Neural cell (in vitro differentiated cells): ENCODE data around the gene POLR1D. TPM values are rescaled to one million over a fixed set of nuclear protein-coding genes. Genes with fewer than 3 reads are reported as not detected.
A peak's percentile ranks its signal among the peaks of the same experiment; 100 is the strongest.

Experiments used
- H2AFZ ChIP-seq: fragments of 200-600, 300-800 bp; sonication (generic), shearing (Covaris generic); 2 replicates; pipeline ENCODE4 v1.6.0; 2014; ENCODE audit warnings: low read depth, mild to moderate bottlenecking, antibody characterized with exemption, low read length, moderate library complexity
- H3F3A ChIP-seq: fragments of 200-600 bp; shearing (Covaris generic); 2 replicates; pipeline ENCODE4 v1.6.1; 2016; ENCODE audit warnings: mild to moderate bottlenecking, moderate library complexity, mixed read lengths, antibody characterized with exemption, low read length; ENCODE audit not compliant: insufficient read depth, poor library complexity, severe bottlenecking
- H3K27ac ChIP-seq: fragments of 200-600, 300-800 bp; sonication (generic), shearing (Covaris generic); 2 replicates; pipeline ENCODE4 v1.5.1; 2014; ENCODE audit warnings: mild to moderate bottlenecking, low read length, moderate library complexity
- H3K27me3 ChIP-seq: fragments of 300-800, 200-600 bp; sonication (generic), shearing (Covaris generic); 2 replicates; pipeline ENCODE4 v1.6.0; 2014; ENCODE audit warnings: mild to moderate bottlenecking, low read depth, low read length, moderate library complexity; ENCODE audit not compliant: insufficient read depth
- H3K36me3 ChIP-seq: fragments of 300-800, 200-600 bp; sonication (generic), shearing (Covaris generic); 2 replicates; pipeline ENCODE4 v1.5.1; 2014; ENCODE audit warnings: mild to moderate bottlenecking, antibody characterized with exemption, low read length, moderate library complexity; ENCODE audit not compliant: insufficient read depth
- H3K4me2 ChIP-seq: fragments of 300-800, 200-600 bp; sonication (generic), shearing (Covaris generic); 2 replicates; pipeline ENCODE4 v1.6.0; 2014; ENCODE audit warnings: mild to moderate bottlenecking, low read length
- H3K4me3 ChIP-seq: fragments of 300-800, 200-600 bp; sonication (generic), shearing (Covaris generic); 2 replicates; pipeline ENCODE4 v1.5.1; 2014; ENCODE audit warnings: mild to moderate bottlenecking, low read length, moderate library complexity
- H3K79me2 ChIP-seq: fragments of 200-600 bp; shearing (Covaris generic); replicated peaks from 2 replicates; pipeline ENCODE4 v1.6.0; 2014; ENCODE audit warnings: mild to moderate bottlenecking, low read length, moderate library complexity; ENCODE audit not compliant: insufficient read depth
- H3K9ac ChIP-seq: fragments of 300-800, 200-600 bp; sonication (generic), shearing (Covaris generic); 2 replicates; pipeline ENCODE4 v1.6.1; 2016; ENCODE audit warnings: mild to moderate bottlenecking, low read length, mixed read lengths
- H3K9me2 ChIP-seq: fragments of 200-600 bp; shearing (Covaris generic); 2 replicates; pipeline ENCODE4 v1.6.1; 2016; ENCODE audit warnings: mild to moderate bottlenecking, low read length, mixed read lengths; ENCODE audit not compliant: insufficient read depth
- H3K9me3 ChIP-seq: fragments of 200-600, 300-800 bp; sonication (generic), shearing (Covaris generic); 2 replicates; pipeline ENCODE4 v1.6.1; 2016; ENCODE audit warnings: mild to moderate bottlenecking, mixed run types, low read length, moderate library complexity, mixed read lengths
- H4K20me1 ChIP-seq: fragments of 200-600 bp; shearing (Covaris generic); 2 replicates; pipeline ENCODE4 v1.6.1; 2016; ENCODE audit warnings: mild to moderate bottlenecking, mixed run types; ENCODE audit not compliant: insufficient read depth
- EP300 ChIP-seq: fragments of 450-650 bp; conservative IDR thresholded peaks from 2 replicates; pipeline ENCODE4 v1.6.1; 2014; ENCODE audit warnings: antibody characterized with exemption, mild to moderate bottlenecking, moderate library complexity; ENCODE audit not compliant: poor library complexity, severe bottlenecking
- EZH2 ChIP-seq: fragments of 200-600, 300-800 bp; shearing (Covaris generic), sonication (generic); IDR thresholded peaks from 2 replicates; pipeline ENCODE4 v1.6.1; 2014; ENCODE audit warnings: antibody characterized with exemption, low read length, borderline replicate concordance, mild to moderate bottlenecking; ENCODE audit not compliant: insufficient read depth, poor library complexity, severe bottlenecking
- MXI1 ChIP-seq: fragments of 450-650 bp; conservative IDR thresholded peaks from 2 replicates; pipeline ENCODE4 v1.6.1; 2014; ENCODE audit warnings: antibody characterized with exemption, mild to moderate bottlenecking; ENCODE audit not compliant: poor library complexity, severe bottlenecking
- POLR2AphosphoS5 ChIP-seq: IDR thresholded peaks from 2 replicates; pipeline ENCODE4 v1.6.1; 2012
- RAD21 ChIP-seq: fragments of 450-650 bp; conservative IDR thresholded peaks from 2 replicates; pipeline ENCODE4 v1.6.1; 2014; ENCODE audit warnings: antibody characterized with exemption, mild to moderate bottlenecking, moderate library complexity
- SMC3 ChIP-seq: fragments of 450-650 bp; conservative IDR thresholded peaks from 2 replicates; pipeline ENCODE4 v1.6.1; 2014; ENCODE audit warnings: antibody characterized with exemption, mild to moderate bottlenecking, moderate library complexity; ENCODE audit not compliant: poor library complexity
- TAF1 ChIP-seq: IDR thresholded peaks from 2 replicates; pipeline ENCODE4 v1.6.1; 2012; ENCODE audit warnings: low read depth
- polyA plus RNA-seq: library from polyadenylated mRNA; depleted of rRNA; stranded (reverse); fragments of >200 nt; gene quantifications from 2 replicates; pipeline ENCODE4 v1.2.3, GENCODE V29; 2014
- TF ChIP-seq, protein P1 (sequence below): fragments of 450-650 bp; IDR thresholded peaks from 2 replicates; pipeline ENCODE4 v1.5.1; 2014; ENCODE audit warnings: antibody characterized with exemption, mild to moderate bottlenecking, moderate library complexity; ENCODE audit not compliant: poor library complexity, severe bottlenecking
- TF ChIP-seq, protein P2 (sequence below): IDR thresholded peaks from 2 replicates; pipeline ENCODE4 v1.6.1; 2012; ENCODE audit warnings: borderline replicate concordance

The POLR1D gene
- polyA plus RNA-seq, 1 donor from 2014 or later: 179 TPM

- TF ChIP-seq EZH2: no peak
- no peak for TF ChIP-seq MXI1
- TF ChIP-seq POLR2AphosphoS5: no peak
- TF ChIP-seq, protein P1, sequence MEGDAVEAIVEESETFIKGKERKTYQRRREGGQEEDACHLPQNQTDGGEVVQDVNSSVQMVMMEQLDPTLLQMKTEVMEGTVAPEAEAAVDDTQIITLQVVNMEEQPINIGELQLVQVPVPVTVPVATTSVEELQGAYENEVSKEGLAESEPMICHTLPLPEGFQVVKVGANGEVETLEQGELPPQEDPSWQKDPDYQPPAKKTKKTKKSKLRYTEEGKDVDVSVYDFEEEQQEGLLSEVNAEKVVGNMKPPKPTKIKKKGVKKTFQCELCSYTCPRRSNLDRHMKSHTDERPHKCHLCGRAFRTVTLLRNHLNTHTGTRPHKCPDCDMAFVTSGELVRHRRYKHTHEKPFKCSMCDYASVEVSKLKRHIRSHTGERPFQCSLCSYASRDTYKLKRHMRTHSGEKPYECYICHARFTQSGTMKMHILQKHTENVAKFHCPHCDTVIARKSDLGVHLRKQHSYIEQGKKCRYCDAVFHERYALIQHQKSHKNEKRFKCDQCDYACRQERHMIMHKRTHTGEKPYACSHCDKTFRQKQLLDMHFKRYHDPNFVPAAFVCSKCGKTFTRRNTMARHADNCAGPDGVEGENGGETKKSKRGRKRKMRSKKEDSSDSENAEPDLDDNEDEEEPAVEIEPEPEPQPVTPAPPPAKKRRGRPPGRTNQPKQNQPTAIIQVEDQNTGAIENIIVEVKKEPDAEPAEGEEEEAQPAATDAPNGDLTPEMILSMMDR: no peak
- TF ChIP-seq, protein P2, sequence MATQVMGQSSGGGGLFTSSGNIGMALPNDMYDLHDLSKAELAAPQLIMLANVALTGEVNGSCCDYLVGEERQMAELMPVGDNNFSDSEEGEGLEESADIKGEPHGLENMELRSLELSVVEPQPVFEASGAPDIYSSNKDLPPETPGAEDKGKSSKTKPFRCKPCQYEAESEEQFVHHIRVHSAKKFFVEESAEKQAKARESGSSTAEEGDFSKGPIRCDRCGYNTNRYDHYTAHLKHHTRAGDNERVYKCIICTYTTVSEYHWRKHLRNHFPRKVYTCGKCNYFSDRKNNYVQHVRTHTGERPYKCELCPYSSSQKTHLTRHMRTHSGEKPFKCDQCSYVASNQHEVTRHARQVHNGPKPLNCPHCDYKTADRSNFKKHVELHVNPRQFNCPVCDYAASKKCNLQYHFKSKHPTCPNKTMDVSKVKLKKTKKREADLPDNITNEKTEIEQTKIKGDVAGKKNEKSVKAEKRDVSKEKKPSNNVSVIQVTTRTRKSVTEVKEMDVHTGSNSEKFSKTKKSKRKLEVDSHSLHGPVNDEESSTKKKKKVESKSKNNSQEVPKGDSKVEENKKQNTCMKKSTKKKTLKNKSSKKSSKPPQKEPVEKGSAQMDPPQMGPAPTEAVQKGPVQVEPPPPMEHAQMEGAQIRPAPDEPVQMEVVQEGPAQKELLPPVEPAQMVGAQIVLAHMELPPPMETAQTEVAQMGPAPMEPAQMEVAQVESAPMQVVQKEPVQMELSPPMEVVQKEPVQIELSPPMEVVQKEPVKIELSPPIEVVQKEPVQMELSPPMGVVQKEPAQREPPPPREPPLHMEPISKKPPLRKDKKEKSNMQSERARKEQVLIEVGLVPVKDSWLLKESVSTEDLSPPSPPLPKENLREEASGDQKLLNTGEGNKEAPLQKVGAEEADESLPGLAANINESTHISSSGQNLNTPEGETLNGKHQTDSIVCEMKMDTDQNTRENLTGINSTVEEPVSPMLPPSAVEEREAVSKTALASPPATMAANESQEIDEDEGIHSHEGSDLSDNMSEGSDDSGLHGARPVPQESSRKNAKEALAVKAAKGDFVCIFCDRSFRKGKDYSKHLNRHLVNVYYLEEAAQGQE: no peak
- no peak for TF ChIP-seq RAD21
- TF ChIP-seq TAF1: no peak
- TF ChIP-seq EP300: no peak
- TF ChIP-seq SMC3: no peak
- no peaks in the 10 kb centered on the region for H4K20me1 ChIP-seq
- no peaks in the 10 kb centered on the region for H3K9me3 ChIP-seq
- H2AFZ ChIP-seq: no peak overlapping the region
- H3F3A ChIP-seq: no peaks in the 10 kb centered on the region
- H3K36me3 ChIP-seq: peaks cover 11% of the 10 kb centered on the region
- no peak overlapping the region for H3K9ac ChIP-seq
- no peak overlapping the region for H3K27ac ChIP-seq
- H3K4me2 ChIP-seq: no peak overlapping the region
- peak overlapping the region; percentile 93 for H3K4me3 ChIP-seq
- peaks cover 22% of the 10 kb centered on the region for H3K79me2 ChIP-seq
- no peaks in the 10 kb centered on the region for H3K9me2 ChIP-seq
- H3K27me3 ChIP-seq: no peaks in the 10 kb centered on the region
These were observed 2.4 kb downstream of the POLR1D start for GRCh38 chr13:27624071-27624470.

DNA sequence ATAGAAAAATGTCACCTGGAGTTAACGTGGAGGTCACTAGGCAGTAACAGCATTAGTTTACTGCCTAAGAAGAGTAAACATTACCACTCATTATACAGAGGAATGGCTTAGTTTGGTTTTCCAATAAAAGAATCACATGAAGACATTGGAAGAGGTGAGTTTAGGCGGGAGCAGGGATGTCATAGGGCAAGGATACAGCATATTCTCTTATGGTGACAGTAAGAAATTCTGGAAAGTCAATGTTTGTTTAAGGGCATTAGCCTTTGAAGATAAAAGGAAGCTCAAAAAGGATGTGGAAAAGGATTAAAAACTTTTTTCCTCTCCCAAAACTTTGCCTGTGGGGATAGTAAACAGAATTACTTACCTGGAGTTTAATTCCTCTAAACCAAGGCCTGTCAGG, 4.1 kb downstream of the POLR1D start:
- Histone ChIP-seq H3F3A (no peaks in the 10 kb centered on the region), H3K4me2 (no peak overlapping the region), H3K36me3 (peaks cover 11% of the 10 kb centered on the region), H3K27ac (no peak overlapping the region), H3K9me3 (no peaks in the 10 kb centered on the region), H3K9ac (no peak overlapping the region), H3K4me3 (no peak overlapping the region), H3K79me2 (peaks cover 27% of the 10 kb centered on the region), H3K27me3 (no peaks in the 10 kb centered on the region), H3K9me2 (no peaks in the 10 kb centered on the region), H4K20me1 (no peaks in the 10 kb centered on the region), H2AFZ (no peak overlapping the region)
- TF ChIP-seq EZH2 (no peak), EP300 (no peak), SMC3 (no peak)
- TF ChIP-seq, protein P1: no peak
